ENCODE measurements around the gene MPND.
A peak's percentile ranks its signal among the peaks of the same experiment; 100 is the strongest.

The MPND gene

DNA sequence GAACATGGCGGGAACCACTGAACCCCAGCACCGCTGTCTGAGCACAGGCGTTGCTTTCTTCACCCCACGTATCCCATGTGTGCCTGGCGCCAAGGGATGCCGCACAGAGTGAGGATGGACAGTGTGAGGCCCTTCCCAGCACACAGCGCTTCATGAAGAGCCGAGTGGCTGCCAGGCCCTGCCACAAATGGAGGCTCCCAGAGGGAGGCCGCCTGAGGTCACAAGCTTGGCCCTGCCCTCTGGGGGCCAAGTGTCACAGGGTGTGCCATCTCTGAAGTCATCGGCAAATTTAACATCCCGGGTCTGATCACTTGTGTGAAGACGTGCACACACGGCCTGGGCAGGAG is 24.4 kb downstream of the MPND start:
- DNase-seq, result no peak

DNA sequence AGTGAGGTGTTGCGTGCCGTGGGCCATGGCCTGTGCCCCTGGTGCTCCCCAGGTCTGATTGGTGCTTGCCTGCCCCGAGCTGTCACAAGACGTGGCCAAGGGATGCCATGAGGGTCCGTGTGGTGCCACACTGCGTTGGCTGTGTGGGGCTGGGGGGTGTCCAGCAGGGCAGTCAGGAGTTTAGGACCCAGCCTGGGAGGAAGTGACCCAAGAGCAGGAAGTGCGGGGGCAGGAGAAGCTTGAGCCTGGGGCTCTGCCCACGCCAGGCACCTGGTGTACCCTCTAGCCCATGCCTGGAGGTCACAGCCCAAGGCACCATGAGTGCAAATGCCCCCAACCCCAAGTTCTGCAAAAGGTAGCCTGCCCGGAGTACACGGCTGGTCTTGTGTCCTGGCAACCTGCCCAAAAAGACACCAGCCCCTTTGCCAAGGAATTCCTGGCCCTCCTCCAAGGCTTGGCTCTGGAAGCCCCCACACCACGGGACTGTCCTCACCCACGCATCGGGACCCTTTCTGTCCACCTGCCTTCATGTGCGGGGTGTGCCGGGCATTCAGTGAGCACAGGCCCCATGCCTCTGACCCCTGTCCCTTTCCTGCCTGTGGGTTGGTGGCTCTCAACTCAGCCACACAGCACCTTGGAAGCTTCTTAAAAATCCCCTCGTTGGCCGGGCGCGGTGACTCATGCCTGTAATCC is 24.9 kb downstream of the MPND start:
- no peak for DNase-seq

DNA sequence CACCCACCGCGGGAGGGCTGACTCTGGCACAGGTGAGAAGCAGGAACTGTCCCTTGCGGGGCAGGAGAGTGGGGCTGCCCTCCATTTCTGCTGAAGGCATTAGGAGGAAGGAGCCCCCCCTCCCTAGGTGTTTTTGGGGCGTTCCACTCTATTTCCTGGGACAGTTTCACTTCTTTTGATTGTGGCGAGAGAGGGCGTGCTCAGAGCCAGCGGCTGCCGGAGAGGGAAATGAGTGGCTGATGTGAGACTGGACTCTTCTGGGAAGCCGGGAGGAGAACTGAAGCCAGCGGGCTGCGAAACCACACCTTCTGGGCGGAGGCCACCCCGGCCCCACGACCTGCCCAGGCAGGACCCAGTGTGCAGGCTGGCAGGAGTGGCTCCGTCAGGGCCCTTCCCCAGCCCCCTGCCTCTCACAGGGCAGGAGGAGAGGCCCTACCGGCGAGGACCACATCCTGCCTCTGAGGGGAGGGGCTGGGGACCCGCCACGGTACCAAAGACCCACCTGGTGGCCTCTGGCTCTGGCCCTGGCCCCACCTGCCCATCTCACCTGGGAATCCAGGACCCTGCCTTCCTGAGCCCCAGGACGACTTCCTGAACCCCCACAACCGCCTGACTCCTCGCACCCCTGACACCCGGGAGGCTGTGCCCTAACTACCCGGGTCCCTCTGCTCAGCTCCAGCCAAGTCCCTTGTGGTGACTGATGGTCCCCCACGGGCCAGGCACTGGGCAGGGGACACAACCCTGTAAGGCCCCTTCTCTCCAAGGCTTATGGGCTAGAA is 25.9 kb downstream of the MPND start:
- peak; percentile 65 to 76 for DNase-seq

DNA sequence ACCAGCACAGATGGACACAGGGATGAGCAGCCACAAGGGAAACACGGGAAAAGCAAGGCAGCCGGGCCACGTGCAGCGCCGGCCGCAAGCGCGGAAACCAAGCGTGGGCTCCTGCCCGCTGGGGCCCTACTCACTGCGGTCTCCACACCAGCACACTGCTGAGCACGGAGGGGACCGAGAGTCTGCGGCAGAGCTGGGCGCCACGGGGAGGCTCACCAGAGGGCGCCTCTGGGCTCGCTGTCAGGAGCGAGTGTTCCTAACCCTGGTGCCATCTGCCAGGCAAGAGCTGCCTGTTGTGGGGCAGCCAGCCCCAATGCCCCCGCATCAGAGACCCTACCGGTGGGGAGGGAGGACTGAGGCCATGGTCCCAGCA is 26.5 kb downstream of the MPND start:
- DNase-seq, result peak; percentile 79 to 84

DNA sequence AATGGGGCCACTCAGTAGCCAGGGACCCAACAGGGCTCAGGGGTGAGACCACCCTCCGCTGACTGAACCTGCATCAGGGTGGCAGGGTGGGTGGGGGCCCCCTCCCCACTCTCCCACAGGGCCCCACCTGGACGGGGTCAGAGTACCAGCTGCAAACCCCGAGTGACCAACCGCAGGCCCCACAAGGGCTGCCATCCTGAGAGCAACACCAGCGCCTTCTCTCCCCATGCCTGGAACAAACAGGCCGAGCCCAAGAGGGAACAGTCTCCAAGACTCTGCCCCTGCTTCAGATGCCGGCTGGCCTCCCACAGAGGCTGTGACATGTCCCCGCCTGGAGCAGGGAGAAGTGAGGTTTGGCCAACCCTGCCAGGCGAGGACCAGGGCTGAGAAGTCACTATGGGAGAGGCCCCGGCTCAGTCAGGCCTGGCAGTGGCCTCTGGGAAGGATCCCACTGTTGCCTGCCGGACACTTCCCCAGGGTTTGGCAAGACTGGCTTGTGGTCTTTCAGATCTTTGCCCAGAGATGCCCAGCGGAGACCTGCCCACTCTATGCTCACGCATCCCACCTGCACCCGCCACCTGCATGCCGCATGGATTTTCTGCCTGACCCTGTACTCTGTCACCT is 27.2 kb downstream of the MPND start:
- no peak for DNase-seq

DNA sequence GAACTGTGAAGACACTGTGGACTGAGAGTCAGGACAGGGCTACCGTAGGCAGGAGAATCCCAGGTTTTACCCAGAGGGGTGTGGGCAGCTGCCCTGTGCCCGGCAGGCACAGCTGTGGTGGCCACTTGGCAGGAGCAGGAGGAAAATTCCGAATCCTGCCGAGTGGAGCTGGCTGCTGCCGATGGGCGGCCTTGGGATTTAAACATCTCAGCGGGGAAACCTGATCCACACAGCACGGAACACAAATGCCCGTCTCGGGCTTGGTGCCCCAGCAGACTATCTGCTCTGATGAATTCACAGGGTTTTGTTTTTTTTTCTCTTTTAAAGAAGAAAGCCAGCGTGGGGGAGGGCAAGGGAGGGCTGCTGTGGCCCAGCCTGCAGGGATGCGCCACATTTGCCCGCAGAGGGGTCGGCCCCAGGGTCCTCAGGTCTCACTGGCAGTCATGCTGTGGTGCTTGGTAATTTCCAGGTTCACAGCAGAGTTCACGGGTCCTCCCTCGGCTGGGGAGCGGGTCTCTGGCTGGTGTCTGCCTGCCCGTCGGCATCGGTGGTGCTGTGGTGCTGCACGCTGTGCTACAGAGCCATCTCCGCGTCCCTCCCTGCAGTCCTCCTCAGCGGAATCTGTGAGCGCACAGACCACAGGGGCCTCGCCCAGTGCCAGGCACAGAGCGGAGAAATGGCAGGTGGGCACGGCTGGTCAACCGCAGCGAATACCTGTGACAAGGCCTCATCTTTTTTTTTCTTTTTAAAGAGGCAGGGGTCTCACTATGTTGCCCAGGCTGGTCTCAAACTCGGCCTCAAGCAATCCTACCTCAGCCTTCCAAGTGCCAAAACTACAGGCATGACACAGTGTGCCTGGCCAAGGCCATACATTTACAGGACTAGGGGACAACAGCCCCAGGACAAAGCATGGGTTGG is 28.1 kb downstream of the MPND start:
- no peak for DNase-seq

DNA sequence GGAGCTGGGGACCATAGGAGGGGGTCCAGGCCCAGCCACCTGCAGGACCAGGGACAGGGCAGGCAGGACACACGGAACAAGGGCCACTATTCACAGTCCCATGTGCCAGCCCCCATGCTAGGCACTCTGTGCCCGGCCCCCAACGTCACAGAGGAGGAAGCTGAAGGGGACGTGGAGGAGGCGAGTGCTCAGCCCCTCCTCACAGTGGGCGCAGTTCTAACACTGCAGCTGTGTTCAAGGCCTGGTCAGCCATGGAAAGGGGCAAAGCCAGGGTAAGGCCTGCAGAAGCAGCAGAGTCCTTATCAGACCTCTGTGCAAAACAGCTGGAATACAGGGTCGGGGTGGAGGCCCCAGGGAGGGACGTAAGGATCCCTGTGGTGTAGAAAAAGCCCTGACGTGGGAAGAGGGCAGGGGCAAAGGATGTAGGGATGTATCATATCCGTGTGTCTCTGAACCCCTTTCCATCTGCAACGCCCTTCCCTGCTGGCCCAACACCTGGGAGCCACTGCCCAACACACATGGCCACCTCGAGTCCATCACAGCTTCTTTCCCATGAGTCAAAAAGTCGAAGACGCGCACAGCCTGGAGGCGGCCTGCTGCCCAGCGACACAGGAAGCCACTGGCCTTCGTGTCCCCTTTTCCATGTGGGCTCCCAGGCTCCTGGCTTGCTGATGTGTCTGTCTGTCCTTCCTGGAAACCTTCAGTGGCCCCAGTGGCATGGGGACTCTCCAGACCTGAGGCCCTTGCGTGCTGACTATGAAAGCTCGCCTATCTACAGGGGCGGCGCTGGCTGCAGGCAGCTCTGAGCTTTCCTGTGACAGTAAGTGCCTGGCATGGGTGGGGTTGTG is 29.0 kb downstream of the MPND start:
- no peak for DNase-seq

DNA sequence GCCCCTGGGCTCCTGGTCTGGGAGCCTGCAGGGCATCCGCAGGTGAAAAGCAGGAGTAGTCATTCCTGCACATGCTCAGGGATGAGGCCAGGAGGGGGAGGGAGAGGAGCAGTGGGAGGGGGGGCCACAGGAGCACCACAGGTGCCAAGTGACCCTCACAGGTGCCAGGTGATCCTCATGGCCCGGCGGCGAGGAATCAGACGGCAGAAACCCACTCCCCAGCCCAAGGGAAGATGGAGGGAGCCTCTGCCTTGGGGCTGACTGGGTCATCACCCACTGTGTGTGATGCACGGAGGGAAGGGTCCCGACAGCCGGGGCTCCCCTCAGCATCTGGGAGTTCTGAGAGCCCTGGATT is 29.6 kb downstream of the MPND start:
- no peak for DNase-seq

DNA sequence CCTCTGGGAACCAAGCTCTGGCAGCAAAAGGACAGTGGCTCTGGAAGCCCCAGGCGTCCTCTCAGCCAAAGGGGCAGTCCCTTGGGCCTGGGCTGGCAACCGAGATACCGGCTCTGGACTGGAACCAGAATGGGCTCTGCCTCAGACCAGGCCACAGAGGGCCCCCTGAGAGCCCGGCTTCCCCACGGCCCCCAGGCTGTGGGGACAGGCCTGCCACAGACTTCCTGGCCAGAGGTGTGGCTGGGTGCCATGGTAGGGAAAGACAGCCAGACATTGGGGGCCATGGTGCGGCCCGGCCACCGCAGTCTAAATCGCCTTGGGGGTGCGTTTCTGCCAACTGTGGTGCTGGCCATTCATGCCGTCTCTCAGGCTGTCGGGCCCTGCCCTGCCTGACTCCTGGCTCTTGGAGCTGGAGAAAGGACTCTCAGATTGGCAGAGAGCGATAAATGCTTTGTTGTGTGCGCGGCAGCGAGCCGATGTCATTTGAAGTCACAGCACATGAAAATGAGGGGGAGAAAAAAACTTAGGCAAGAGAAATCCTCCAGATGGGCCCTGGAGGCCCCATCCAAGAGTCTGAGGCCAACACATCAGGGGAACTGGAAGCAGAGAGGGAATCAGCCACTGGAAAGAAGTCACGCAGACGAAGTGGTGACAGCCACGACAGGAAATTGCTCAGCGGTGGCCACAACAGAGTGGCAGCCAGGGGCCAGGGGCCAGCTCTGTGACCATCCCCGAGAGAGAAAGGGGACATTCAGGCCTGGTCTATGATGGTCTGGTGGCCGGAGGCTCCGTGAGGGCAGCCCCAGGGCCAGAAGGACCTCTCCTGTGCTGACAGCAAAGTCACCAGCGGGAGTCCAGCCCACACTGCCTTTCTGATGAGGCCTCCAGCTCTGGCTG is 30.5 kb downstream of the MPND start:
- DNase-seq, result no peak

DNA sequence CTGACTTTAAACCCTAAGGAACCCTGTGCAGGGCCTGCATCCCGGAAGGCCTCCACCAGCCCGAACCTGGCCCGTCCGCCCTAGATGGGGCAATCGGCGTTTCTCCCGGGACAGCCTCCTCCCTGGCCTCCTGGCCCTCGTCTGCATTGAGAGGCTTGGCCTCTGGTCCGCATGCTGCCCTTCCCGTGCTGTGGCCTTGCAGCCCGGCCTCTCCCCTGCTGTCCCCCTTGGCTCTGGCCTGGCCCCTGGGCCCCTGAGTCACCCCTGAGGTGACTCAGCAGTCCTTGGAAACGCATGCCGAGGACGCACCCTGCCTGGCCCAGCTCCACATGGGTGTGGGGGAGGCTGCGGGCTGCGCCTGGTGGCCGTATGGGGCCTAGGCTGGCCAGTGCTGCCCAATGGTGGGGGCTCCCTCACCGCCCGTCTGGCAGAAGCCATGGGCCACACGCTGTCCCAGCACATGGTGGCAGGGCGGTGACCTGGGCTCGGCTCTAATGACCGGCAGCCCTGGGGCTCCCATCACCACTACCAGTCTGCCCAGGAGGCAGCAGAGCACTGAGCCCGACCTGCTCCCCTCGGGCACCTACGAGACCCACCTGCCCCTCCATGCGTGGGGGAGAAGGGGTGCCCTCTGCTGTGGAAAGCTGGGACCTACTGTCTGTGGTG is 31.3 kb downstream of the MPND start:
- DNase-seq, result no peak

DNA sequence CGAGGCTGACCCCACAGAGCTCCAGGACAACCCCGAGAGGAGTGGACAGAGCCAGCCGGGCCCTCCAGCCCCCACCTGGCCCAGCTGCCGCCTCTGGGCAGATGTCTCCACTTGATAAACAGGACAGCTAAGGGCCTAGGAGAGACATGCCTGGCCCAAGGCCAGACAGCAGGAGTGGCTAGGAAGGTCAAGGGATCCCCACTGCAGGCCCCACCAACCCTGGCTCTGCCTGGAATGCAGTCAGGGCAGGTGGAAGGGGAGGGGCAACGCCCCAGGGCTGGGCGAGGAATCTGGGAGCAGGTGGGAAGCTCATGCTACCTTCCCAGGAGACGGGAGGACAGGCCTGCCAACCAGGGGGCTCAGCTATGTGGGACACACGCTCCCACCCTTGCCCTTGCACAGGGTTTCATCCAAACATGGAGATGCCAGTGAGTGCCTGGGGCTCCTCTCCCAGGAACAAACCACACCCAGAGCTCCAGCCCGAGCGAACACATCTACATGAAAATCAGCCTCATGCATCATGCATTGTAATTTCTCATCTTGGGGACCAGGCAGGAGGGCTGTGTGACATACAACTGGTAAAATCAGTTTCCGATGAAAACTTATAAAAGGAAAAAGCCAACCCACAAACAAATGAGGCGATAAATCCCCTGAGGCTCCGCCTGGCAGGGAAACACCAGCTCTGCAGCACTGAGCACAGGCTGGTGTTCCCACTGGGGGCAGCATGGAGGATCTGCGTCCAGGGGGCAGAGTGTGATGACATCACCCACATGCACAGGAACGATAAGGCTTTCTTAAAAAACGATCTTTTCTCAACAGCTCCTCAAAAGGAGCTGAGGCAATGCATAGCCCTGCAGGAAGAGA is 32.0 kb downstream of the MPND start:
- DNase-seq, result no peak

DNA sequence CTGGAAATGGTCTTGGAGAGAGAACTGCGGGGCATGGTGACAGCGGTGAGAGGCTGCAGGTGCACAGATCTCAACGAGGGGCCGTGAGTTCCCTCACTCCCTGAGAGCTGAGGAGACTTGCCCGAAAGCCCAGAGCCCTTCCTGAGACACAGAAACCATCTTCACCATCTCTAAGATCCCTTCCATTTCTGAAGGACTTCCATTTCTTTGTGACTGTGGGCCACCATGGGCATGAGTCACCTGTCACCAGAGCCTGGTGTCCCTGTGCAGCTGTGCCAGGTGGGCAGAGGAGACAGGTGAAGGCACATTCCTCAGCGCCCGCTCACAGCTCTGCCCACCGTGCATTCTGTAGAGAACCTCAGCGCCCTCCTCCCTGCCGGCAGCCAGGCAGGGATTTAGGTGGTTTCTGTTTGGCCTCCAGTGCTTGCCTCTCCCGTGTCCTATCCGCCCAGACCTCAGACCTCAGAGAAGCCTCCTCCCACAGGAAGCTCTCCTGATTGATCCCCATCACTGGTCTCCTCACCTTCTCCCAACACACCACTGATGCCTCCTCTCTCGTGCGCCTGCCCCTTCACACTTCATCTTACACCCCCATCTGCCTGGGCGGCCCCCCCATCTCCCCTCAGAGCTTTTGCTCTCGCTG is 32.8 kb downstream of the MPND start:
- no peak for DNase-seq

DNA sequence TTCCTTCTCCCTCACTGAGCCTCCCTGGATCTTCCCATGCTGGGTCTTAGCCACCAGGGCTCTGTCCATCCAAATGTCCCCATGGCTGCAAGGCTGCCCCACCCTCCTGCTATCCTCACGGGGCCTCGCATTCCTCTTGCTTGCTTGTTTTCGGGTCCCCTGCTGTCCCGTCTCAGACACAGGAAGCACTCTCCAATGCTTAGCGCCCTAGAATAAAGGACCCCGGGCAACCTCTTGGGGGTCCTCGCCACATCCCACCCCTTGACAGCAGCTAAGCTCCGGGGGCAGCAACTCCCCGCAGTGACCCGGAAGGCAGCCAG is 33.3 kb downstream of the MPND start:
- no peak for DNase-seq

DNA sequence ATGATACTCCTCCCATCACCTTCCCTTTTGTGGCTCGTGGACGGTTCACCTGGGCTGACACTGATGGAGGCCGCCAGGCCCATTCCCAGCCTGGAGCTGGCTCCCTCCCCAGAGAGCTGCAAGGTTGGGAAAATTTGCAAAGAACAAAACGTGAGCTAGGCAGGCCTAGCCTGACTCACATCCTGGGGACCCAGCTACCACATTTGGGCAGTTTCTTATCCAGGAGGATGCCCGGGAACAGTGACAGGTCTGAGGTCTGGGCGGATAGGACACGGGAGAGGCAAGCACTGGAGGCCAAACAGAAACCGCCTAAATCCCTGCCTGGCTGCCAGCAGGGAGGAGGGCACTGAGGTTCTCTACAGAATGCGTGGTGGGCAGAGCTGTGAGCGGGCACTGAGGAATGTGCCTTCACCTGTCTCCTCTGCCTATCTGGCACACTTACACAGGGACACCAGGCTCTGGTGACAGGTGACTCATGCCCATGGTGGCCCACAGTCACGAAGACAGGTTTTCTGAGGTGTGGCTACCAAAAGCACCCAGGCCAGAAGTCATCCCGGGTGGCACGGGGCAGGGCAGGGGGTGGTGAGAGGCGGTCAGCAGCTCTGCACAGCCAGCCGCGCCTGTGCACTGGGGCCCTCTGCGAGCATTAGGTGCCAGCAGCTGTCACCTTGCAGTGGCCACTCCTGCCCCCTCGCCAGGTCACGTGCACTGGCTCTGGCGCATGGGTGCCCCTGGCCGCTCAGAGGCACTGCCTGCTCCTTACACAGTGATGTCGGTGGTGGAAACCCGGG is 33.8 kb downstream of the MPND start:
- no peak for DNase-seq

DNA sequence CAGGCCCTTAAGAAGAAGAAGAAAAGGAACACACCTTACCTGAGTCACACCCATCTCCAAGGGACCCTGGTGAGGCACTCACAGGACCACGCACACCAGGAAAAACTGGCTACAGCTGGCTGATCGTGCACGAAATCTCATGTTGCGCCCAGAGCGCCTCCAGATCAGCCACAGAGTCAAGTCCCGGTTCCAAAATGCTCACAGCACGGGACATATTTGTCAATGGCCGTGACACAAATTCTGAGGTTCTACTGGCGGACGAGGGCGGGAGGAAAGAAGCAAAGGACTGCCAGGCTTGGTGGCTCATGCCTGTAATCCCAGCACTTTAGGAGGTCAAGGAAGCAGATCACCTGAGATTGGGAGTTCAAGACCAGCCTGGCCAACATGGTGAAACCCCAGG is 35.5 kb downstream of the MPND start:
- DNase-seq, result no peak

DNA sequence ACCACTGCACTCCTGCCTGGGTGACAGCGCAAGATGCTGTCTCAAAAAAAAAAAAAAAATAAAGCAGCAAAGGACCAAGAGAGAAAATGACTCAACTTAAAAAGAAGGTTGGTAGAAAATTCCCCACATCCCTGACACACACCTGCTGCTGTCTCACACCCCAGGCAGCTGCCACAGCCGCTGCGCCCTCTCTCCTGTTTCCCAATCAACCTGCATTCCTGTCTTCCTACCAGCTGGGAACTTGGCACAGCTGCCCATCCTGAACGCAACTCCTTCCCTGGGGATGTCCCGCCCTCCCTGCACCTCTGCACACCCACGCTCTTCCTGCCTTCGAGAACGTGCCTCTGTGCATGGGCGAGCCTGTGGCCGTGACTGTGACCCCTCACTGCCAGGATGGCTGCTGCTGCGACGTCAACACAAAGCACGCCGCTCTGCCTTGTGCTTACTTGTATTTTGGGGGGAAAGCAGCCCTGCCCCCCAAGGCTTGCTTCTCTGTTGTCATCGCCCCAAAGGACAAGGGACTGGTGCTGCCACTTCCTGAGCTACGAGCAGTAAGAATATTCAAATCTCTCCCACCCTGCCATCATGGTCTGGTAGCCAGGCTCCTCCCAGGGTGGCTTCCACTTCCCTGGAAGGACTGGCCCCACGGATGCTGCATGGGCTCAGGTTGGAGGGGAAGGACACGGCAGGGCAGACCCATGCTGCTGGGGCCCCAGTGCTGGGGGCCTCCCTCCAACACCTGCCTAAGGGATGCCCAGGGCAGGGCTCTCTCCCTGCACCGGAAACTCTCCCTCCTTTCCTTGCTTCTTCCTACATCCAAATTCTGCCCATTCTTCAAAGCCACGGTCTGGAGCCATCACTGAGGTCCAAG is 36.3 kb downstream of the MPND start:
- DNase-seq, result peak; percentile 42 to 51

DNA sequence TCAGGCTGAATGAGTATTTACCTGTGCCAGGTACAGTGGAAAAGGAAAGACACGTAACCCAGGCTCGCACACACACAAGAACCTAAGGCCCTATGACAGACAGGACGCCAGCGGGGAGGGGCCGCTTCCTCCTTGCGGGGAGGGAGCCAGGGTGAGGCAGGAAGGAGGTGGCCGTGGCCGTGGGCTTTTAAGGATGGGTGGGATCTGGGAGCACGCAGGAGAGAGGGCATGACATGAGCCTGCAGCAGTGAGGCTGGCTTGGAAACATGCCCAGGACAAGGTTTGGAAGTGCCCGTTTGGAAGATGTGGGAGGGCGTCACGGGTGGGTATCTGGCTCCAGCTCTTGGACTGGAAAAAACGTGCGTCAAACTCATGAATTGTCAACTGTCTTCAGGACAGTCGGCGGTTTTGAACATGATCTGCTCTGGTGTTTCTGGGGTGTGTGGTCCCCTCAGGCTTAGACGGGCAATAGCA is 36.9 kb downstream of the MPND start:
- peak; percentile 42 to 62 for DNase-seq
